Cardiac fibroblast (primary cell): ENCODE measurements around the gene MORN1.

Source experiments
- DNase-seq, 2 donors: peaks; one replicate each; pipeline versions ENCODE4 v3.0.0 to v3.0.0-alpha.2; 2010; ENCODE audit warnings: low read depth in 2 of 2
- H3K4me3 ChIP-seq, 2 donors: replicated peaks in 1 of 2; 1 replicate in 1 of 2; 2 replicates in 1 of 2; pipeline ENCODE4 v1.5.1; 2011; ENCODE audit warnings: low read depth in 2 of 2, low read length in 2 of 2, mild to moderate bottlenecking in 2 of 2, moderate library complexity in 1 of 2
- TF ChIP-seq, protein P1 (sequence below): IDR thresholded peaks from one replicate; pipeline ENCODE4 v1.5.1; 2011; ENCODE audit warnings: low read depth, mild to moderate bottlenecking, low read length, inconsistent platforms

Gene MORN1

GRCh38 chr1:2326524-2326923 is 64.8 kb downstream of the MORN1 start:
- no peak overlapping the region for H3K4me3 ChIP-seq
- TF ChIP-seq, protein P1, sequence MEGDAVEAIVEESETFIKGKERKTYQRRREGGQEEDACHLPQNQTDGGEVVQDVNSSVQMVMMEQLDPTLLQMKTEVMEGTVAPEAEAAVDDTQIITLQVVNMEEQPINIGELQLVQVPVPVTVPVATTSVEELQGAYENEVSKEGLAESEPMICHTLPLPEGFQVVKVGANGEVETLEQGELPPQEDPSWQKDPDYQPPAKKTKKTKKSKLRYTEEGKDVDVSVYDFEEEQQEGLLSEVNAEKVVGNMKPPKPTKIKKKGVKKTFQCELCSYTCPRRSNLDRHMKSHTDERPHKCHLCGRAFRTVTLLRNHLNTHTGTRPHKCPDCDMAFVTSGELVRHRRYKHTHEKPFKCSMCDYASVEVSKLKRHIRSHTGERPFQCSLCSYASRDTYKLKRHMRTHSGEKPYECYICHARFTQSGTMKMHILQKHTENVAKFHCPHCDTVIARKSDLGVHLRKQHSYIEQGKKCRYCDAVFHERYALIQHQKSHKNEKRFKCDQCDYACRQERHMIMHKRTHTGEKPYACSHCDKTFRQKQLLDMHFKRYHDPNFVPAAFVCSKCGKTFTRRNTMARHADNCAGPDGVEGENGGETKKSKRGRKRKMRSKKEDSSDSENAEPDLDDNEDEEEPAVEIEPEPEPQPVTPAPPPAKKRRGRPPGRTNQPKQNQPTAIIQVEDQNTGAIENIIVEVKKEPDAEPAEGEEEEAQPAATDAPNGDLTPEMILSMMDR: no peak
- no peak for DNase-seq

DNA sequence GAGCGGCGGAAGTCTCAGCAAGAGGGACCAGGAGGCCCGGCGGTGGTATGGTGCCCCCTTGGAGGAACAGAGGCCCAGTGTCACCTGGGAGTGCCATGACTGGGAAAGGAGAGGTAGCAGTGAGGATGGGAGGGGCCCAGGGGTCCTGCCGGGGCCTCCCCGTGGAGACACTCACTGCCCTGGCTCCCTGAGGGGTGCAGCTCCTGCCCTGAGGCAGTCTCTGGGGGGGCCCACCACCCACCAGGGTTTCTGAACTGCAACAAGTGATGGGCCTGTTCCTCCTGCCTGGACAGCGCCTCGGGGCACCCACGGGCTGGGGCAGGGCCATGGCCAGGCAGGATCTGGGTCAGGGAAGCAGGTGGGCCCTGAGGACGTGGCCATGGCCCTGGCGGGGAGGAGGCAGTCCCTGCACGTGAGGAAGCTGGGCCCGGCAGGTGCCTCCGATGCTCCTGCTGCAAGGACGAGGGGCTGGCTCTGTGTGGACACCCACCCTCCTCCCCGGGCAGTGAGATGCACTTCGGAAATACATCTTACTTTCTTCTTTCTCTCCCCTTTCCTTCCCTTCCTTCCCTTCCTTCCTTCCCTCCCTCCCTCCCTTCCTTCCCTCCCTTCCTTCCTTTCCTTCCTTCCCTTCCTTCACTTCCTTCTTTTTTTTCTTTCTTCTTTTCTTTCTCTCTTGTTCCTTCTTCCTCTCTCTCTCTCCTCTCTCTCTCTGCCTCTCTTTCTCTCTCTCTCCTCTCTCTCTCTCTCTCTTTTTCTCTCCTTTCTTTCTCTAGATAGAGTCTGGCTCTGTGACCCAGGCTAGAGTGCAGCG is 66.6 kb downstream of the MORN1 start:
- H3K4me3 ChIP-seq: no peak overlapping the region
- TF ChIP-seq, protein P1: no peak
- DNase-seq: no peak

GRCh38 chr1:2323451-2323974 is 67.8 kb downstream of the MORN1 start:
- no peak for DNase-seq
- H3K4me3 ChIP-seq: no peak overlapping the region
- TF ChIP-seq, protein P1: no peak

DNA sequence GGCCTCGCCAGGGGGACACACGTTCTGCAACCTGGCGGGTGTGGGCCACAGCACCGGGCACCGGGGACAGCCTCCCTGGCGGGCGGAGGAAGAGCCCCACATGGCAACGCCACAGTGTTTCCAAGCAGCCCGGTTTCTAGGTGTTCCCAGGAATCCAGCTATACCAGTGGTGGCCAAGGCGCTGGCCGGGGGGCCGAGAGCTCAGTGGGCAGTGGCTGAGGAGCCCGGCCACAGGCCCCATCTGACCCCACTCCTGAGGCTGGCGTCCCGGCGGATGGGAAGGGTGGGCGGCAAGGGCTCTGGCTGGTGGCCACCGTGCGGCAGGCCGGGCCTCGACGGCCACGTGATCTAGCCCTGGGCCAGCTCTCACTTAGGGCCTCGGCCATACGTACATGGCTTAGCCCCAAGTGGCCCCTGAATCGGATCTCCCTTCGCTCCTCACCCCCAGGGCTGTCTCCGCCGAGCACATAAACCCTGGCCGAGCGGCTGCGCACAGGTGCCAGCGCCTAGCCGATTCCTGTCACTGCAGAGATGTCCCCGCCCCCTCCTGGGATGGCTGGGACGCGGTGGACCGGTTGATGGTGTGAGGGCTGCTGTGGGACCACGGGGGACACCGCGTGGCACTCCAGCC is 68.7 kb downstream of the MORN1 start:
- TF ChIP-seq, protein P1: no peak
- no peak for DNase-seq
- H3K4me3 ChIP-seq: no peak overlapping the region

GRCh38 chr1:2322065-2322571 is 69.2 kb downstream of the MORN1 start:
- TF ChIP-seq, protein P1: peak; percentile 12
- H3K4me3 ChIP-seq: no peak overlapping the region
- peak; percentile 78 to 97 for DNase-seq

- TF ChIP-seq, protein P1: no peak
- DNase-seq: no peak
- H3K4me3 ChIP-seq: no peak overlapping the region
Measured at GRCh38 chr1:2320760-2321667, 70.3 kb downstream of the MORN1 start.
